Activated CD4-positive, alpha-beta T cell treated with anti-CD3 and anti-CD28 coated beads for 4 hours (primary cell): ENCODE results near the gene FYB1.
"Not testable (repeated sequence)": the region's sequence is repeated elsewhere in the genome, so short reads cannot be mapped to it uniquely, and the experiment has no call there.

ENCODE experiments used
- DNase-seq, 2 donors: peaks; one replicate each; pipeline ENCODE4 v3.0.0-alpha.2; 2020

Gene FYB1

GRCh38 chr5:39186289-39186688 is 33.1 kb downstream of the FYB1 start:
- DNase-seq: no peak

- no peak for DNase-seq
Observed at GRCh38 chr5:39185761-39186160, 33.6 kb downstream of the FYB1 start.

GRCh38 chr5:39179561-39179960 is 39.8 kb downstream of the FYB1 start:
- not testable (repeated sequence) for DNase-seq

GRCh38 chr5:39178861-39179260 is 40.5 kb downstream of the FYB1 start:
- DNase-seq: no peak

- DNase-seq: no peak
Observed at GRCh38 chr5:39178171-39178570, 41.2 kb downstream of the FYB1 start.

DNA sequence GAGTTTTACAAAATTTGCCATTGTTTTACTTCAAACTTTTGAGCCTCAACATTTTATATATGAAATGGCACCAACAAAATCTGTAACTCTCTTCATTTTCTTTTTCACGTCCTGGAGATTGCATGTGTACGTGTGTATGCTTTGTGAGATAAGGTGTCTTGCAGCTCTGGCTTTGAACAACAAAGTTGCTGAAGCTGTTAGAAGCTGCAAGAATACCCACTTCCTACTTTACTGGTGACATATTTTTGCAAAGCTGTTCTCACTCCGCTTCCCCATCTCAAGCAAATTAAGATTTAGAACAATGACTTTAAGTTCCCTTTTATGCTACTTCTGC is 41.8 kb downstream of the FYB1 start:
- DNase-seq: no peak

GRCh38 chr5:39176759-39177630 is 42.4 kb downstream of the FYB1 start:
- no peak for DNase-seq

- peak; percentile 47 to 50 for DNase-seq
Observed at GRCh38 chr5:39175273-39175955, 43.9 kb downstream of the FYB1 start.

DNA sequence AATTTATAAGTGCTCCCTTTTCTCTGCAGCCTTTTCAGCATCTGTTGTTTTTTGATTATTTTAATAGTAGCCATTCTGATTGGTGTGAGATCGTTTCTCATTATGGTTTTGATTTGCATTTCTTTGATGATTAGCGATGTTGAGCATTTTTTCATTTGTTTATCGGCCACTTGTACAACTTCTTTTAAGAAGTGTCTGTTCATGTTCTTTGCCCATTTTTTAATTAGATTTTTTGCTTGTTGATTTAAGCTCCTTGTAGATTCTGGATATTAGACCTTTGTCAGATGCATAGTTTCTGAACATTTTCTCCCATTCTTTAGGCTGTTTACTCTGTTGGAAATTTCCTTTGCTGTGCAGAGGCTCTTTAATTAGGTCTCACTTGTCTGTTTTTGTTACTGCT is 46.3 kb downstream of the FYB1 start:
- DNase-seq: no peak

GRCh38 chr5:39172593-39172992 is 46.8 kb downstream of the FYB1 start:
- DNase-seq: no peak

DNA sequence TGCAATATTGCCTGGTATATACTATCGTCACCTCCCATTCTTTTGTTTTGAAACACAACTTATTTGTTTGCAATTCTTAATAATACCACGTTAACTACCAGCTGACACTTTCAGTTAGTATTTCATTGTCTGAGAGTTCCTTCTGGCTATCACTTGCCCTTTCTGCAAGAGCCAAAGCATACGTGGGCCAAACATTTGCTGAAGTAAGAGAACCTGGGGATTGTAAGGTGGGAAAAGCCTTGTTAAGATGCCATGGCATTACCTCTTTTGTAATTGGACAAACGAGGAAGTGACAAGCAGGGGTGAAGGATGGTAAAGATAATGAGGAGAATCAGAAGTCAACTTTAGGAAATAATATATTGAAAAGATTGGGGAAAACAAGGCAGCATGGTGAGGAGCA is 47.7 kb downstream of the FYB1 start:
- DNase-seq: no peak

- DNase-seq: no peak
Observed at GRCh38 chr5:39169081-39169480, 50.3 kb downstream of the FYB1 start.

DNA sequence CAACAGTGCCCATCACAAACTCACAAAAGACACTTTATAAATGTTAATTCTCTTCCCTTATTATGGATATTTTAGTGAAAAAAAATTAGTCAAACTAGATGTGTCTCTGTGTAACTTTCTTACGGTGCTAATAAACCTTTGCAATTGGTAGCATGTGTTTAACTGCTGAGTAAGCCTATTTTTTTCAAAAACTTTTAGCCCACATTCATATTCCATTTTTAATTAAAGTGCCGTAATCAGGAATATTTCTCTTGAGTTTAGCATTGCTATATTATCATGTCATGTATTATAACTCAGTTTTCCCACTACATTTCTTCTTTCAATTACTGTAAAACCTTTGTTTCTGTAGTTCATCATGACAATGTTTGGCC is 51.4 kb downstream of the FYB1 start:
- DNase-seq: no peak

DNA sequence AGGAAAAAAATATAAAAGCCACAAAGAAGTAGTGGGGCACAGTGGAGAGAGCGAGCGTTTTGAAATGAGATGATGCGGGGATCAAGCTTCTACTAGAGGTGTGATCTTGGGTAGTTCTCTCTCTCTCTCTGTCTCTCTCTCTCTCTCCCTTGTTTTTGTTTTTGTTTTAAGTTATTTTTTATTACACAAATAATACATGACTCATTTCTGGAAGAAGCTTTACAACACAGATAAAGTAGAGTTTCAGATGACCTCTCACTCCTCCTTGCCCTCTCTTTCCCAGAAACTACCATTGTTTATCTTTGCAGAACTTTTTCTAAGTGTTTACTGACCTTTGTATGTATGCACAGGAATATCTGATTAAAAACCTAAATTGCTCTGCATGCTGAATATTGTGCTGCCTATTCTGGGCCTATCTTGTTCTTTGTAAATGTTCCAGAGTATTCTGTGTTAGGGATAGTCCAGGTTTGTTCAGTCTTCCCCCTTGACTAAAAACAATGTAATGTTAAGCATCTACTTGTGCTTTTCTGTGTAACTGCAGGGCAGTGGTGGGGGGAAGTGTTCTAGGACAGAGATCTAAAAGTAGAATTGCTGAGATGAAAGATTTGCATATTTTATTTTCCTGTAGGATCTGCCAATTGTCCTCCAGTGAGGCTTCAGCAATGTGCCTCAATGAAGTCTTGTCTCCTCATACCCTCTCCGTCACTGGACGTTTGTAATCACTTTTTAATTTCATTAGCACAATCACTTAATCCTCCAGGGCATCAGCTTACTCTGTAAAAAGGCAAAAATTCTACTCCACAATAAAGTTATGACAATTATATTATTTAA is 52.0 kb downstream of the FYB1 start:
- DNase-seq: no peak

GRCh38 chr5:39164529-39165402 is 54.6 kb downstream of the FYB1 start:
- DNase-seq: peak in 1 of 2 donors; percentile 32

DNA sequence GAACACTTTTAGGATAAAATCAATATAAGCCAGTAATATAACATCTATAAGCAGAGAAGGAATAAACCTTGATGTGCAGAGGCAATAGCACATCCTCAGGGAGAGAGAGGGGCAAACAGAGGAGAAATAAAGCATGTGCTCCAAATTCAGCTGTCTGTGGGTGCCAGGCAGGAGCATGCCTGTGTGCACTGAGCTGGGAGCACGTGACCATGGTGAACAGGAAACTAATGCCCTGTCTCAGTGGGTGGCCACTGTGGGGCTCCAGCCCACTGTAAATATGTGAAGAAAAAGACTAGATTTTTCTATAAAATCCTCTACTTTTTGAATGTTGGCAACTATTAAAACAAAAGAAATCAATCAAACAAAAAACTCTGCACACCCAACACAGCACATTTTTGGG is 55.3 kb downstream of the FYB1 start:
- peak in 1 of 2 donors; percentile 45 for DNase-seq

- no peak for DNase-seq
Observed at GRCh38 chr5:39161578-39161977, 57.8 kb downstream of the FYB1 start.

DNA sequence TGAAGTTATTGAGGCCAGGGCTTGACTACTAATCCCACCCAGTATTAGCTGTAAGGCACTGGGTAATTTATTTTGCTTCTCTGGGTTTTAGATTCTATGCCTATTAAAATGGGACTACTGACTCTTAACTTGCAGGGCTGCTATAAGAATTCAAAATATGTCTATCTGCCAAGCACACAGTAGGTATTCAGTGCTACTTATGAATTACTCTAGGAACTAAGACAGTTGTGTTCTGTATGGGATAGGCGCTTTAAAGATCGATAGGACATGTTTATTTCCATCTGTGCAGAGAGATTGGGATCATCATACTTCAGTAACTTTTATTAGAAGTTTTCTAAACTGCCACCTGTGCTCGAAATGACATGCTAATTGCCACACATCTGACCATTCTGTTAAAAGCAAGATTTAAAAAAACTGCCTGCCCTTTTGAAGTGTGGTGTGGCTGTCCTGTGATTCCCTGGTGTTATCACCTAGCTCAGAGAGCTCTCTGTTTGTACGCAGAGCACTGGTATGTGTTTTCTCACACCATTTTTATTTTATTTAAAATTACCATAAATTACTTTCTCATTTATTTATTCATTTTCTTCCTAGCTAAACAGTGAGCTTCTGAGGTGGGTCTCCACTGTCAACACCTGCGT is 58.7 kb downstream of the FYB1 start:
- no peak for DNase-seq

DNA sequence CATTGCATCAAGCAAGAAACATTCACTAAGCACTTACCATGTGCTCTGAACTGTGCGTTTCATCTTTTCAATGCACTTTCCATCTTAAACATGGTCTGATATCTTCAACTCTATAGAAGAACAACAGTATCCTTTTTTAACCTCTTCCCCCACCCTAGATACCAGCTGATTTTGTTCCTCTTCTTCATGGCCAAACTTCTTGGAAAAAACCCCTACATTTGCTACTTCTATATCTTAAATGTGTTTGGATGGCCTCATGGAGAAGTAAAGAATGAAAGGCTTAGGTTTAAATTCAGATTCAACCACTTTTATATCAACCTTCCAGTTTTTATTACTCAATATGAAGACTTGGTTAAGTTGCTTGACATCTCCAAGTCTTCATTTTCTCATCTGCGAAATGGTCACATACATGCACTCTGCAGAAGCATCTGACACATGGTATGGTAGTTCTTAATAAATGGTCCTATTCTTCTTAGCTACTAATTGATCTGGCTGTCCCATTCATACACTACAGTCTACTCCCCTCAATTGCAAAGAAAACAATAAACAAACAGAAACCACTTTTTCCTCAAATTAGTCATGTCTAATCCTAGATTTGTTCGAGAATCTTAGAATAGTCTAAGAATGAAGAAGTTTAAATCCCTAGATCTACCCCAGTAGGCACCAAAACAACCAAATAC is 59.4 kb downstream of the FYB1 start:
- no peak for DNase-seq

DNA sequence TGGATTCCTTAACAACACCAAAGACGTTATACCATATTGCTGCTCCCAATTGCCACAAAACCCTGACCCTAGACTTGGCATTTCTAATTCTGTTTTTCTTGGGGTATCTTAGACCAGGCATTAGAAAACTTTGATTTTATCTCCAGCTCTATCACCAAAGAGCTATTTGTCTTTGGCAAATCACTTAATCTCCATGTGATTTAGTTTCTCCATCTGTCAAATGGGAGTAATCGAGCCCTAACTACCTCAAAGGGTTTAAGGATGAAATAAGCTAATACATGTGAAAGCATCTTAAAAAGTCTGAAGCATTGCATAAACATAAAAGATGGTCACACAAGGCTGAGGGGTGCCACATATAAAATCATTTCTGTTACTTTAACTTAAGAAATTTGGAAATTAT is 60.6 kb downstream of the FYB1 start:
- no peak for DNase-seq

DNA sequence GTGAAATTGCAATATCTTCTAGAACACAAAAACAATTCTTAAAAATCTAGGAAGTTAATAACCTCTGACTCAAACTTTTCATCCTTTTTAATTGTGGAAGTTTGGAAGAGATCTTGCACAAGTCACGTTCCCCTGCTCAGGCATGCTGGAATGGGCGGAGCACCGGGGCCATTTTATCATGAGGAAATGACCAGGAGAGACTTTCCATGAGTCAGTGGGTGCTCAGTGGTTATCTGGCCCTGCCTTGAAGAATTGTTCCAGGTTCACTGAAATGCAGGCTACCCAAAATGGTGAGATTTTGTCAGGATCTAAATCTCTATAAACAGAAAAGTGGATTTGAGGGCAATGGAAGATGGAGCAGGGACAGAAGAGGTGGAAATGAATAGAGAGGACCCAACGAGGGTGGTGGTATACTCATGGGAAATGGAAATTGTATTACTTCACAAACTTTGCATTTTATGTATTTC is 61.2 kb downstream of the FYB1 start:
- DNase-seq: no peak
